UCSD-AML1 (cell line): Measurements from ENCODE around the gene LAMC3.
"Not testable (repeated sequence)": the region's sequence is repeated elsewhere in the genome, so short reads cannot be mapped to it uniquely, and the experiment has no call there.

Experiments used
- DNase-seq: peaks from one replicate; lab custom pipeline; 2025; ENCODE audit not compliant: unreplicated experiment; lab: John Stamatoyannopoulos, UW

LAMC3 gene

DNA sequence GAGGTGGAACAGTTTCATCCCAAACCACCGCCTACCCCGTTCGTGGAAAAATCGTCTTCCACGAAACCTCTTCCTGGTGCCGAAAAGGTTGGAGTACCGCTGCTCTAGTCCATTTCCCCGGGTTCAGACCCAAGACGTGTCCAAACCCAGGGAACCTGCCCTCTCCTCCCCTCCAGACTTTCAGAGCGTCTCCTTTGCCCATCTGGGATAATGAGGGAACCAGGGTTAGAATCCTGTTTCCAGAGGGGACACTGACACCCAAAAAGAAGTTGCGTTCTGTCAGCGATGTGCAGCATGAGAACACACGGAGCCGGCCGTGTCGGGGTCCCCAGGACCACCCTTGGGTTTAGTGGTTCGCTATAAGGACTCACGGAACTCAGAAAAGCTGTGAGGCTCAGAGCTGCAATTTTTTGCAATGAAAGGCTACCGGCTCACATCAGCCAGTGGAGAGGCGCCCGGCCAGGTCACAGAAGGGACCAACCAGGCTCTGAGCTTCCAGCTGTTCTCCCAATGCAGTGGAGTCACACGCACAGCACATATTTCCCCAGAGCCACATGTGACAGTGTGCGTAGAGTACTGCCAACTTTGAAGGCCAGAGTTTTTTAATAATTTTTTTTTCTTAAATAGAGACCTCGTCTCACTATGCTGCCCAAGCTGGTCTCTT, 19.4 kb downstream of the LAMC3 start:
- DNase-seq, result no peak

DNA sequence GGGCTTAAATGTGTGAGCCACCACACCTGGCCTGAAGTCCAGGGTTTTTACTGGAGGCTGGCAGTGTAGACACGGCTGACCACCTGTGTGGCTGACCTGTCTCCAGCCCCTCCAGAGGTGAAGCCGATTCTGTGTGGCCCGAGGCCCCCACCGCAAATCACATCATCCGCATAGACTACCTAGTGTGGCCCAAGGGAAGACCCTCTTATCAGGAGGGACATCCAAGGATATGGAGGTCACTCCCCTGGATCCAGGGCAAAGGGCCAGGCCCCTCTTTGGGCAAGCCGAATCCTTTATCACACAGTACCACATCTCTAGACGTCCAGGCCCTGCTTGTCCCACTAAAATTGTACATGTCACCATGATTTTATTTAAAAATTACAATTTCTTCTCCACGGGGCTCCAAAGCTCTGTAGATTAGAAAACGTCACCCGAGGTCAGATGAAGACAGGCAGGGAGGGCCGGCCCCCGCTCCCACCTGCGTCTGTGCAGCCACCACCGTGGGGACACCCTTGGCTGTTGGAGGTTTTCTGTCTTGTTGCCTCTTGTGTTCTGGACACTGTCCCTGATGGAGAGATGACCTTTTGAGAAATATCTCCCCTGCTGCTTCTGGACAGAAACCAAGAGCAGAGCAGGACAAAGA, 20.1 kb downstream of the LAMC3 start:
- DNase-seq, result no peak

DNA sequence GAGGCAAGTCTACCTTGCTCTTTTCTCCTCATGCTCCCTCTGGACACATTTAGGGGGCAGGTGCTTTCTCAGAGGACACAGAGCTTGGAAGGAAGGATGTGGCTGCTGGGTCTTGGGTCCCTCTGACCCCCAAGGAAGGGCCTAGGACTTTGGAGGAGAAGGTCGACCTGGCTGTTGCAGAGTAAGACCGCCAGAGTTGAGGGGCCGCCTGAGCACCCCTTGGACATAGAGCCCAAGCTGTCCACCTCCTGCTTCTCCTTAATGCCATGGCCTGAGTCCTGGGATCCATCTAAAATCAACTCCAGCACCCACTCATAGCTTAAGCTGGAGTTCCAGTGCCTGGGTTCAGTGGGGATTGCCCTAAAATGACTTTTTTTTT, 20.6 kb downstream of the LAMC3 start:
- DNase-seq, result no peak

DNA sequence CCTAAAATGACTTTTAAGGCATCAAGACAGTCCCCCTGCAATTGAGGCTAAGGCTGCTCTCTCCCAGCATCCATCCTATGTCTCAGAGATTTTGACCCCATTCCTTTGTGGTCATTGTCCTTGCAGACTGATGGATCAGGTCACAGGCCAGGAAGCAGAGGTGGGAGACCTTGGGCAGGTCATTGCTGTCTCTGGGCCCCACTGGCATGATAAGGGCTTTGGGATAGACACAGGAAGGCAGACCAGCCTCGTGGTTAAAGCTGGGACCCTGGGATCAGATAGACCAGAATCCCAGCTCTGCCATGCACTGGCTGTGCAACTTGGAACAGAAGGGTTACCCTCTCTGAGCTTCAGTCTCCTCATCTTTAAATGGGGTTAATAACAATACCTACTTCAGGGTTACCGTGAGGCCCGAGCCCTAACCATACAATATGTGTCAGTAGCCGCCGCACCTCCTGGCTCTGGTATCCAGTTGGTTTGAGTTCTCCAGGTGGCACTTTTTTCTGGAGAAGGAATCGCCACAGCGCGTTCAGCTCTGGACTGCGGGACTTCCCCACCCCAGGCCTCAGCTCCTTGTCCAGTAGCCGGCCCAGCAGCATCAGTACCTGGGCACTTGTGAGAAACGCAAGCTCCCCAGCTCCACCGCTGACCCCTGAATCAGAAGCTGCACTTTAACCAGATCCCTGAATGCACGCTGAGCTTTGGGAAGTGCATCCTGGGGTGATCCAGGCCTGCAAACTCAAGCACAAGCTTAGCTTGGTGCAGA, 21.4 kb downstream of the LAMC3 start:
- no peak for DNase-seq

DNA sequence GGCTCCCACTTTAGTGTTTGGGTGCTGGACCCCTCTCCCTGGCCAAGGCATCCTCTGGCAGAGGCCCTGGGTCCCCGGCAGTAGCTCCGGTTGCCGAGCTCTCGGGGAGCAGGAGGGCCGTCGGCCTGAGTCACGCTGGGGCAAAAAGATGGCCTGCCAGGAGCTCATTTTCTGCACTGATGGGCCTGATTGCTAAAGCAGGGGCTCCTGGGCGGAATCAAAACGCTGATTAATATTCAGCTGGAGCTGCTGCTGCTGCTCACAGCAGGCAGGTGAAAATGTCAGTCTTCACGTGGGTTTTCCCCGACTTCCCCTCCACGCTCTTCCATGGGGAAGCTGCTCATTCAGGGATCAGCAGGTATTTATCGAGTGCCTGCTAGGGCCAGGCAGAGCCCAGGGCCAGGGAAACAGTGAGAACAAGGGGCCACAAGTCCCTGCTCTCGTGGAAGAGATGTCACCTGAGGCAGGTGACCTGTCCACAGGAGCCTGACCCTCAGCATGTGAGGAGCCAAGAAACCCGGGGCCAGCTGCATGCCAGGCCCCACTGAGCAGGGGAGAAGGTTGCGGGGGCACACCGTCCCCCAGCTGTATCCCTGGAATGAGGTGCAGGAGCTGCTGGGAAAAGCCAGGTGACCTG, 22.1 kb downstream of the LAMC3 start:
- no peak for DNase-seq

DNA sequence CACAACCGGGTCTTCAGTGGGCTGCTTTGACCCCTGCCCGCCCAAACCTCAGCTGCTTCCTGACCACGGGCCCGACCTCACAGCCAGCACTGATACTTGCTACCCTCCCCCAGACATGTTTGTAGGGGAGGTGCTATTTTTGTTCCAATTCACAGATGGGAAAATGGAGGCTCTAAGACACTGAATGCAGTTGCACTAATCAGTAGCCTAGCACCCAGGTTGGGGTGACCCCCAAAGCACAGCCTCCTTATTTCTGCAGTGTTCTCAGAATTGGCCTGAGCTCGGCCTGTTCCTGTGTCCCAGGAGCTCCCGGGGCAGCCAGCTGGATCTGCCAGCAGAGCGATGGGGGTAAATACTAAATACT, 22.6 kb downstream of the LAMC3 start:
- no peak for DNase-seq

DNA sequence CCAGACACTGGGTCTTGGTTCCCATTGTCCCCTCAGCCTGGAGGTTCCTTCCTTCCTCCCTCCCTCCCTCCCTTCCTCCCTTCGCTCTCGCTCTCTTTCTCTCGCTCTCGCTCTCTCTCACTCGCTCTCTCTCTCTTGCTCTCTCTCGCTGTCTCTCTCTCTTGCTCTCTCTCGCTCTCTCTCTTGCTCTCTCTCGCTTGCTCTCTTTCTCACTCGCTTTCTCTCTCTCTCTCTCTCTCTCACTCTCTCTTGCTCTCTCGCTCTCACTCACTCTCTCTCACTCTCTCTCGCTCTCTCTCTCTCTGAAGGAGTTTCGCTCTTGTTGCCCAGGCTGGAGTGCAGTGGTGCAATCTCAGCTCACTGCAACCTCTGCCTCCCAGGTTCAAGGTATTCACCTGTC, 23.4 kb downstream of the LAMC3 start:
- DNase-seq, result no peak

DNA sequence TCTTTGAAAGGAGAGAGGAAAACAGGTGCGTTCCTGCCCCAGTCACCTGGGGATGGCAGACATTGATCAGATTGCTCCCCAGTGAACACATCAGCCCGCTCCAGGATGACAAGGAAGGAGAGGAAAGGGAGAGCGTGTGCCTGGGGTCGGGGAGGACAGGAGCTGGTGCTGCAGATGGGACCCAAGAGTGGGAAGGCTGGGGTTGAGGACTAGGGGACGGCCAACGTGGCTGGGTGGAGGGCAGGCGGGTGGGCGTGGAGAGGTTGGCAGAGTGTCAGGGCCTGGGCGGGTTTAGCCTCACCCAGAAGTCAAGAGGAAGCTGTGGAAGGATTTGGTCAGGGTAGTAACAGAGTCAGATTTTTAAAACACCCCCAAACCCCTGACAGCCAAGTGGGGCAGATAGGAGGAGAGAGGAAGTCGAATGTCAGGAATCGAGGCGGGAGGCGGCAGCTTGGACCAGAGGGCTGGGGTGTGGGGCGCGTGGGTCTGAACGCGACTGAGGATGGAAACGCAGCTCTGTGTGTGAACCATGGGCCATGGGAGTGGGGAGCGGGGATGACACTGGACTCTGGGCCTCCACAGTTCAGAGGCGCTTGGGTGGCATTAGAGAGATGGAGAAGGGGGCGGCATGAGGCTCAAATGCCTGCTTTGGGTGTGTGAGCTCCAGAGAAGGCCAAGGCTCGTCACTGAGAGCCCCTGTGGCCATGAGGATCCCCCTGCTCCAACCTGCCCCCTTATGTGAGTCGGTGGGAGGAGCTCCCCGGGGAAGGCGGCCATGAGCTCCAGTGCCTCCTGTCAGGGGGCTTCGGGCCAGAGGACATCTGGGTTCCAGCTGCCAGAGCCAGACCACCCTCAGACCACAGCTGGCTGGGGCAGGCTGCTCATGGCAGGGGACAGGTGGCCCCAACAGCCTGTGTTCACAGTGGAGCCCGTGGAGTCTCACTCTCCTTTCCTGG, 24.6 kb downstream of the LAMC3 start:
- no peak for DNase-seq

DNA sequence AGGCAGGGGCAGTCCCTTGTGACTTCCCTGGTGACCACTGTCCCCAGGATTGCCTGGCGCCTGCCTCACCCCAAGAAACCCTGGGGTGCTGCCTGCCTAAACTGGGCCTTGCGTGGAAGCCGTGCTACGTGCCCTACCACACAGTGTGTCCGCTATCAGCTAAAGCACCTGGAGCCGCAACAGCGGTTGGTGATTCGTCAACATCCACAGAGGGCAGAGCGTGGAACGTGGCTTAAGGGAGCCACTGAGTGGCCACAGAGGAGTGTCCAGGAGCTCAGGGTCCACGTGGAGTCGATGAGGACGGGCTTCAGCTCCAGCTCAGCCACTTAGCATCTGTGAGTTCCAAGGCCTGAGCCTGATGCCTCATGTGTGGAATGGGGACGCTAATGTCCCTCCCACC, 25.3 kb downstream of the LAMC3 start:
- no peak for DNase-seq

DNA sequence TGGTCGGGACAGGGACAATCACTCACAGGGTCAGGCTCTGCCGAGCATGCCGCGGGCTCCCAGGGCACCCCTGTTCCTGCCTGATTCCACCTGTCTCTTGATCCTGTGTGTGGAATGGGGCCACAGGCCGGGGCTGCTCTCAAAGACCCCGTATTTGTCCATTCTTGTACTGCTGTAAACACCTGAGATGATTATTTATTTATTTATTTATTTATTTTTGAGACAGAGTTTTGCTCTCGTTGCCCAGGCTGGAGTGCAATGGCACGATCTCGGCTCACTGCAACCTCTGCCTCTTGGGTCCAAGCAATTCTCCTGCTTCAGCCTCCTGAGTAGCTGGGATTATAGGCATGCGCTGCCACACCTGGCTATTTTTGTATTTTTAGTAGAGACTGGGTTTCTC, 25.8 kb downstream of the LAMC3 start:
- not testable (repeated sequence) for DNase-seq

DNA sequence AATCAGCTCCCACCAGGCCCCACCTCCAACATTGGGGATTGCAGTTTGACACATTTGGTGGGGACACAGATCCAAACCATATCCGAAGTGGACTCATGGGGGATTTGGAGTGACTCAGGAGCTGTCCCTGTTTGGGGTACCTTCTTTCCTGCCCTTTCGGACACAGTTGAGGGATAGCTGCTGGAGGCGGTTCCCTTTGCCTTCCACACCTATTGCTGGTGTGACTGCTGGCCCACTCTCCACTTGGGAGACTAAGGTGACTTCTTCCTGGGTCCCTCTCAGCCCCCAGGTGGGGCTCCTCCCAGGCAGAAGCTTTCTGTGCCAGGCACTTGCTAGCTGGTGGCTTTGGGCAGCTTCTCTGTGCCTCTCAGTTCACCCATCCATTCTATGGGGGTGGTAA, 26.6 kb downstream of the LAMC3 start:
- DNase-seq, result no peak

DNA sequence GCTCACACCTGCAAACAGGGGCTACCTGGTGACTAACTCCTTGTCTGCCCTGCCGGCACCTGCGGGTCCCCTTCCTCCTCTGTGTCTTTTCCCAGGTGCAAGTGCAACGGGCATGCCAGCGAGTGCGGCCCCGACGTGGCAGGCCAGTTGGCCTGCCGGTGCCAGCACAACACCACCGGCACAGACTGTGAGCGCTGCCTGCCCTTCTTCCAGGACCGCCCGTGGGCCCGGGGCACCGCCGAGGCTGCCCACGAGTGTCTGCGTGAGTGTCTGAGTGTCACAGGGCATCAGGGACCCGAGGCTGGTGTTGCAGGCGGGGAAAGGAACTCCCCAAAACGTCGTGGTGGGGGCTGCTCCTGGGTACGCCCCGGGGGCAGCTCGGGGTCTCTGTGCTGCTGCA, 27.1 kb downstream of the LAMC3 start:
- DNase-seq, result no peak

DNA sequence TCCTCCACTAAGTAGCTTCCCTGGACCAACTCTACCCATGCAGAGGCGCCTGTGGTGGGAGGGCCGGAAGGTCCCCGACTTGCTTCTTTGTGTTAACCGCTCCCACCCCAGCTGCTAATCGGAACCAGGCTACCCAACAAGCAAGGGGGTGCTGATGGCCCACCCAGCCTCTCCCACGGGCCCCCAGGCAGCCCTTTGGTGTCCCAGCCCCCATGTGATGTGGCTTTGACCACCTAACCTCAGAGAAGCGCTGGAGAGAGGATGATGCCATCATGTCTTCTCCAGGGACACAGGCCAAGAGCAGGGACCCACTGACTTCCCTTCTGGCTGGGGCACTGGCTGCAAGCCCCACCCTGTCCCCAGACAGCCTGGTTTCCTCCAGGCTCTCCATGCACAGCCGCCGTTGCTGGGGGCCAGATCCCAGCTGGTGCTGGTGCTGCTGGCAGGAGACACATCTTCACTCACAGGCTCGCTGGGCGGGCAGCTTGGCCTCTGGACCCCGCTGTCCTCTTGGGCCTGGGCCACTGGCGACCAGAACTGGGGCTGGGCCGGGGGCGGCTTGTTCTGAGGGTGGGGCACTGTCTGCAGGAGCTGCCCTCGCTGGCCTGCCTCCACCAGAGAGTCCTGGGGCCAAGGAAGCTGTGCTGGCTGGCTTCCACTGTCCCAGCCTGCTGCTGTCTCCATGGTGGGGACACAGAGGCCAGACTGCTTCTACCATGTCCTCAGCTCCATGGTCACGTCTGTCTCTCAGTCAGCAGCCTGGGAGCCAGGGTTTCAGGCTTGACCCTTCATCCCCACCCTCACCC, 27.8 kb downstream of the LAMC3 start:
- no peak for DNase-seq

DNA sequence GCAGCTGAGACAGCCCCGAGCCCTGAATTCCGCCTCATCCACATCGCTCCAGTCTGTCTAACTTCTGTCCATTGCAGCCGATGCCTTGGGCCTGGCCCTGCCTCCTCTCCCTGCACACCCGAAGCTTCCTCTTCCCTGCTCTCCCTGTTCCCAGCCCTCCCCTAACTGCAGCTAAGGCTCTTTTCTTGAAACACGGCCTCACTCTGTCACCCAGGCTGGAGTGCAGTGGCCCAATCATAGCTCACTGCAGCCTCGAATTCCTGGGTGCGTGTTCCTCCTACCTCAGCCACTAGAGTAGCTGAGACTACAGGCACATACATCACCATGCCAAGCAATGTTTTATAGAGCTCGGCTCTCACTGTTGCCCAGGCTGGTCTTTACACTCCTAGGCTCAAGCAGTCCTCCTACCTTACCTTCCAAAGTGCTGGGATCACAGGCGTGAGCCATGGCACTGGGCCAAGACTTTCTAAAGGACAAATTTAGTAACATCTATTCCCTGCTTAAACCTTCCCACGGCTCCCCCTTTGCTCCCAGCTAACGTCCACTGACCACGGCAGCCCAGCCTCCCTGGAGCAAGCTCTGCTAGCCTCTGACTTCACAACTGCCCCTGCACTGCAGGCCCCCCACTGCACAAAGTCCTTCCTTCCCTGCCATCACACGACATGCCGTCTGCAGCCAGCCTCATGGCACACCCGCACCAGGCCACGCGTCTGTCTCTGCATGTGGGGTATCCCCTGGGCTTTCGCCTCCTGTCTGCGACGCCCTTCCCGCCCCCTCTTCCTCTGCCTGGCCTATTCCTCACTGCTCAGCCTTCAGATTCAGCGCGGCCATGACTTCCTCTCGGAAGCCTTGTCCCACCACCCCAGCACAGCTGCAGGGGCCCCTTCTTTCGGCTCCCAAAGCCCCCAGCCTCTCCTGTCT, 28.6 kb downstream of the LAMC3 start:
- DNase-seq, result no peak

DNA sequence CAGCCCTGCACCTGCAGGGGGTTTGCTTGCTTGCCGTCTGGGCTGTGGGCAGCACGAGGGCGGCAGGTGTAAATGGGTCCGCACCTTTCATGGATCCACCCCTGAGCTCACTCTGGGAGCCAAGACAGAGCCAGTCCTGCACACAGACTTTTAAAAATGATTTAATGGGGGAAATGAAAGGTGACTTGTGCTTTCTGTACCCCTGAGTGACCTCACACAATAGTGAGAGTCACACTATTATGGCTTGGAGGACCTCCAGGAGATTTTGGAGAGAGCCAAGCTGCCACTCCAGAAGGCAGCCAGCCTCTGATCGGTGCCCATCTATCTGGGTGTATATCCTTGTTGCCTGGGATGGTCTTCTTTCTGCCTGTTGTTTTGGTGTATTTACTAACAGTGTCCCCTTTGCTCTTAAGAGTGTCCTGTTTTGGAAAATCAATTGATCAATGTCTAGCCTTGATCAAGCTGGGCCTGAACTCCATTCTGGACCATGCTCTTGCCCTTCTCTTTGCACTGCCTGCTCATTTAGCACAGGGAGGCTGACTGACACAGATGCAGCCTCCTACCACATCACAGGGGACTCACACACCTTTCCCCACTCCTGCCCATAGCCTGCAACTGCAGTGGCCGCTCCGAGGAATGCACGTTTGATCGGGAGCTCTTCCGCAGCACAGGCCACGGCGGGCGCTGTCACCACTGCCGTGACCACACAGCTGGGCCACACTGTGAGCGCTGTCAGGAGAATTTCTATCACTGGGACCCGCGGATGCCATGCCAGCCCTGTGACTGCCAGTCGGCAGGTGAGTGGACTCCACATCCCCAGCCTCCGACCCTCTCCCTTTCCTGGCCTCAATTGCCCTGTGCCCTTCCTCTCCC, 29.5 kb downstream of the LAMC3 start:
- no peak for DNase-seq

DNA sequence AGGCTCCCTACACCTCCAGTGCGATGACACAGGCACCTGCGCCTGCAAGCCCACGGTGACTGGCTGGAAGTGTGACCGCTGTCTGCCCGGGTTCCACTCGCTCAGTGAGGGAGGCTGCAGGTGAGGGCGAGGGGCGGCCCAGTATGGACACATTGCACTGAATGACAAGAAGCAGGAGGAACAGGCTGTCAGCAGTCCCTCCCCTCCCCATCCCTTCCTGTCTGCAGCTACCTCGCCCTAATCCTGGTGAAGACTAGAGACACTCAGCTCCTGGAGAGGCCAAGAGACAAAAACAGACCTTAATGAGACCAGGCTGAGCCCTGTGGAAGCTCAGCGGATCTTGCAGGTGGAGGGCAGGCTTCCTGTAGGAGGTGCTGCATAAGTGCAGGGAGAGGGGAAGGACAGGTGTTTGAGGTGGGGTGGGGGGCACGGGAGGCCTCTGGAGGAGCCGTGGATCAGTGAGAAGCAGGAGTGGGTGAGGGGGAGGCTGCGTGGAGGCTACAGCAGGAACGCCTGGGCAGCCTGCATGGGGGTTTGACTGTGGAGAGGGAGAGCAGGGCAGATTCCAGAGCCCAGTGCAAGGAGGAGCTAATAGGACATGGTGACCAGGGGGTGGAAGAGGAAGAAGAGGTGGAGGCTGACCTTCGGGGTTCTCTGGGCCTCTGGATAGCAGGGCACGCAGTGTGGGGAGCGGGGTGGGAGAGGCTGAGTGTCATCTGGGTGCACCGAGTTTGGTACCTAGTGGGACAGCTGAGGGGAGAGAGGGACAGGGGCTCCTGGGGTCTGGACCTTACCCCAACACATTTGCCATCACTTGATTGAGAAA, 30.4 kb downstream of the LAMC3 start:
- no peak for DNase-seq

DNA sequence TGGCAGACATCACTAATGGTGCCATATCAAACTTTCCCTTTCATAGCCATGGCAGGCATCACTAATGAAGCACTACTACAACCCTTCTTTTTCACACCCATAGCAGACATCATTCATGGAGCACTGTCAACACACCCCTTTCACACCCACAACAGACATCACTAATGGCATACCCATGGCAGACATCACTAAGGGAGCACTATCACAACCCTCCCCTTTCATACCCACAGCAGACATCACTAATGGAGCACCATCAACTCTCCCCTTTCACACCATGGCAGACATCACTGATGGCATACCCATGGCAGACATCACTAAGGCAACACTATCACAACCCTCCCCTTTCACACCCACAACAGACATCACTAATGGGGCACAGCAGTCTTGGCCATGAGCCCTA, 33.7 kb downstream of the LAMC3 start:
- DNase-seq, result no peak
